ENCODE data around the gene TMEM184B. TPM values are rescaled to one million over a fixed set of nuclear protein-coding genes. Genes with fewer than 3 reads are reported as not detected.

The TMEM184B gene
- 68.7 TPM for polyA plus RNA-seq (2013, experiment 1 of 2)
- polyA plus RNA-seq (2013, experiment 2 of 2) = 53.5 TPM

DNA sequence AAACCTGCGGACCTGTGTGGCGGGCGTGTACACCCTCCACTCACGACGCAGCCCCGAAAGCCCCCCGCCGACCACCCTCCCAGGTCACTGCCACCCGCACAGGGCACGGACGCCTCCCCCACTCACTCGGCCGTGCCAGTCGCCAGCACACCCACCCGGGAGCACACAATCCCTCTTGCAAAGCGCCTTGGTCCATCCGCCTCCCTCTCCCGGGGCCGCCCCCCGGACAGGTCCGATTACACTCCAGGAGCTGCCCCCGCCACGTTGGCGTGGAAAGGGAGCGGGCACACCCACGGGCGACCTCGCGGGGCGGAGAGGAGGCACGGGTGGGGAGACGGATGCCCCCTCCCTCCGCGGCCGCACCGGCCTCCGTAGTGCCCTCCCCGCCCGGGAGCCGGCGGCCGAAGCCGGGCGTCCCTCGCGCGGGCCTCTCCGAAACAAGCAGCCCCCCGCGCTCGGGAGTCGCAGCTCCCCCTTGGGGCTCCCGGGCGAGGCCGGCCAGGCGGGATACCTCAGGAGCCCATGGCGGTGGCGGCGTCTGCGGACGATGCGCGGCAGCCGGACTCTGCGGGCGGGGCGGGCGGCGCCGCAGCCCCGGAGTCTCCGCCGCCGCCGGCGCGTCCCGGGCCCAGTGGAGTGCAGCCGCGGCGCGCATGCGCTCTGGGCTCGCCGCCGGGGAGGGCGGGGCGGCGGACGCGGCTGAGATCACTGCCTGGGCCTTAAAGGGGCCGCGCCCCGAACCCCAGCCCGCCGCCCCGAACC lies at the start of gene TMEM184B:
TMEM184B (minus strand) TSS at position 638 of the 762 bp plus-strand sequence. CDS start 25,049 bp downstream, outside the sequence.
- 0 to 1% methylated on average over 44 to 55 of the region's 97 CpGs for WGBS, 2 experiments (ENCODE audit: insufficient coverage in 2 of 2)
- no peaks in the 10 kb centered on the region for H3K9me3 ChIP-seq (ENCODE audit: control insufficient read depth, low read length)
- H3K27ac ChIP-seq (ENCODE audit: low read depth, low read length, severe bottlenecking) = peak within 1 kb of the TSS; percentile 16
- peaks cover 25% of the 10 kb centered on the region for H3K36me3 ChIP-seq (ENCODE audit: control insufficient read depth, insufficient read depth, low read length)
- peaks cover 32% of the 10 kb centered on the region for H3K4me1 ChIP-seq (ENCODE audit: control insufficient read depth, insufficient read depth, low read length, poor library complexity, severe bottlenecking)
- peak within 1 kb of the TSS; percentile 89 for H3K4me3 ChIP-seq (ENCODE audit: extremely low read depth, insufficient read depth, low read length, poor library complexity, severe bottlenecking)

DNA sequence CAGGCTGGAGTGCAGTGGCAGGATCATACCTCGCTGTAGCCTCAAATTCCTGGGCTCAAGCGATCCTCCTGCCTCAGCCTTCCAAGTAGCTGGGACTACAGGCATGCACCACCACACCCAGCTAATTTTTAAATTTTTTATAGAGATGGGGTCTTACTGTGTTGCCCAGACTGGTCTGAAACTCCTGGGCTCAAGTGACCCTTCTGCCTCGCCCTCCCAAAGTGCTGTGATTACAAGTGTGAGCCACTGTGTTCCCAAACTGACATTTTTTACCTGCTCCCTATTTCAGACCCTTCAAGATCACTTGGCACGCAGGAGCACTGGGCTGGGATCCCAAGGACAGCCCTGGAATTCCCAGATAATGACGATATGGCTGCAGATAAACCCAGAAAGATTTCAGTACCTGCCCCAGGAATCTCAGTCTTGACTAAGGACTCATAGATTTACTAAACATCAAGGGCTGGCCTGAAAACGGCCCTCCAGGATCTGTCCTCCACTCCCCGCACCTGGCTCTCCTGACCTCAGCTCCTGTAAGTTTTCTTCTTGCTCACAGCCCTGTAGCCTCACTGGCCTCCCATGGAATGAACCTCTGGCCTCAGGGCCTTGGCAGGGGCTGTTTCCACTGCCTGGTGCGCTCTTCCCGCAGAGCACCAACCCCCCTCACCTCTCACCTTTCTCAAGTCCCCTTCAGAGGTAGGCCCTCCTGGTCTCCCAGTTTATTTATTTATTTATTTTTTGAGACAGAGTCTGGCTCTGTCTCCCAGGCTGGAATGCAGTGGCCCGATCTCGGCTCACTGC lies 48.0 kb upstream of the TMEM184B start:
- Histone ChIP-seq H3K4me3 (ENCODE audit: extremely low read depth, insufficient read depth, low read length, poor library complexity, severe bottlenecking) (no peak overlapping the region), H3K27ac (ENCODE audit: low read depth, low read length, severe bottlenecking) (no peak overlapping the region), H3K9me3 (ENCODE audit: control insufficient read depth, low read length) (no peaks in the 10 kb centered on the region), H3K36me3 (ENCODE audit: control insufficient read depth, insufficient read depth, low read length) (no peaks in the 10 kb centered on the region), H3K4me1 (ENCODE audit: control insufficient read depth, insufficient read depth, low read length, poor library complexity, severe bottlenecking) (peaks cover 23% of the 10 kb centered on the region)
- WGBS, 2 experiments (ENCODE audit: insufficient coverage in 2 of 2) = 91 to 92% methylated on average over 7 to 9 of the region's 11 CpGs

DNA sequence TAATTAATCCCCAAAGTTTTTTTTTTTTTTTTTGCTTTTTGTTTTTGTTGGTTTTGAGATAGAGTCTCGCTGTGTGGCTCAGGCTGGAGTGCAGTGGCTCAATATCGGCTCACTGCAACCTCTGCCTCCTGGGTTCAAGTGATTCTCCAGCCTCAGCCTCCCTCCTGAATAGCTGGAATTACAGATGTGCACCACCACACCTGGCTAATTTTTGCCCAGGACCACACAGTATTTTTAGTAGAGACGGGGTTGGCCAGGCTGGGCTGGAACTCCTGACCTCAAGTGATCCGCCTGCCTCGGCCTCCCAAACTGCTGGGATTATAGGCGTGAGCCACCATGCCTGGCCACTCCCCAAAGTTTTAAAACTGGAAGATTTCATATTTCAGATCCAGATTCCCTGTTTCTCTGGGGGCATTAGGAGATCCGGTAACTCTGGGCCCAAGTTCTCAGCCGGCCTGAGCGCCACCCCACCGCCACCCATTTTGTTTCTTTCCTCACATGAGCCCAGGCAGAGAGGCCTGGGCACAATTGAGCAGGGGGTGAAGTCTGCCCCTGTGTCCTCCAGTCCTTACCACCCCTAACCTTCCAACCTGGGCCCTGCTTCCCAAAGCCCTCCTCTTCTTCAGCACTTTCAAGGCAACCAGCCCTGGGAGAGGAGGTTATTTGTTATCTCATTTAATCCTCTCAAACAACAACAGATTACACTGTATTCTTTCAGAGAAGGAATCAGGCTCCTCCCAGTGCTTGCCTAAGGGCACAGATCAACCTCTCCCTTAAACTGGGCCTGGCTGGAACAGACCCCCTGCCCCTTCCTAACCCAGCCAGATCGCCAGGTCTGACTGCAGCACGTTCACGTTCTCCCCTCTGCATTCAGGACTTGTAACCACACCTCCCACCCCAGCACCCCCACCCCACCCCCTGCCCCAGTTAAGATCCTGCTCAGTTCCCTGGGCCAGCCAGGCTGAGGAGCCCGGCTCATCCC lies 46.3 kb upstream of the TMEM184B start:
- WGBS, 2 experiments (ENCODE audit: insufficient coverage in 2 of 2) = 84 to 96% methylated on average over 8 to 11 of the region's 14 CpGs
- H3K27ac ChIP-seq (ENCODE audit: low read depth, low read length, severe bottlenecking) = peak overlapping the region; percentile 92

DNA sequence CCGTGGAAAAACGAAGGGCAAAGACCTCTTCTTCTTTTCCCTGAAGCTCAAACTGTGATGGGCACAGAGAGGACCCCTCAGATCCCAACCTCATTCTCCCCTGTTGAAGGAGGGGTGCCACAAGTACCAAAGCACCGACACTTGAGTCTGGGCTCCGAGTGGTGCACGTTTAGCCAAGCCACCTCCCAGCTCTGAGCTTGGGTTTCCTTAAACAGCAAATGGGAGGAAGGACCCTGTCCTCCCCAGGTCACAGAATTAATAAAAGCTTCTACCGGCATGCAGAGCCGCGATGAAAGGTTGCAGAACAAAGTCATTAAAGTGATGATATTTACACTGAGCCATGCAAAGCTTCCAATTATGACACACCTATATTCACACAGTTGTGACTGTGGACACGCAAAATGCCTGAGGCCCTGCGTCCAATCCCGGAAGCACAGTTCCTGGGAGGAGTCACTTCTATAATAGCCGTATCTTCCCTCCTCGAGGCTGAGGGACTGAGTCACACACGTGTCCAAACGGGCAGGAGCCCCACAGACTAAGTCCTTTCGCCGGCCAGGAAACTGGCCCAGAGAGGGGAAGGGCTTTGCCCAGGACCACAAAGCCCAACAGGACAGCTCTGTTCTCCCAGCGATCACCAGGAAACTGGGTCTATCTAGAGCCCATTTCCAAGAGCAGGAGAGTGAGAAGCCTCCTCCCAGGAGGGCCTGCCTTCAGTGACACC lies 45.3 kb upstream of the TMEM184B start:
- peak overlapping the region; percentile 47 for H3K4me3 ChIP-seq (ENCODE audit: extremely low read depth, insufficient read depth, low read length, poor library complexity, severe bottlenecking)
- 33 to 36% methylated on average over 15 to 18 of the region's 18 CpGs for WGBS, 2 experiments (ENCODE audit: insufficient coverage in 2 of 2)

More for the DNA sequence above, 46.3 kb upstream of the TMEM184B start:
- no peaks in the 10 kb centered on the region for H3K9me3 ChIP-seq (ENCODE audit: control insufficient read depth, low read length)
- peaks cover 24% of the 10 kb centered on the region for H3K4me1 ChIP-seq (ENCODE audit: control insufficient read depth, insufficient read depth, low read length, poor library complexity, severe bottlenecking)
- H3K4me3 ChIP-seq (ENCODE audit: extremely low read depth, insufficient read depth, low read length, poor library complexity, severe bottlenecking) = no peak overlapping the region
- peaks cover 3% of the 10 kb centered on the region for H3K36me3 ChIP-seq (ENCODE audit: control insufficient read depth, insufficient read depth, low read length)

DNA sequence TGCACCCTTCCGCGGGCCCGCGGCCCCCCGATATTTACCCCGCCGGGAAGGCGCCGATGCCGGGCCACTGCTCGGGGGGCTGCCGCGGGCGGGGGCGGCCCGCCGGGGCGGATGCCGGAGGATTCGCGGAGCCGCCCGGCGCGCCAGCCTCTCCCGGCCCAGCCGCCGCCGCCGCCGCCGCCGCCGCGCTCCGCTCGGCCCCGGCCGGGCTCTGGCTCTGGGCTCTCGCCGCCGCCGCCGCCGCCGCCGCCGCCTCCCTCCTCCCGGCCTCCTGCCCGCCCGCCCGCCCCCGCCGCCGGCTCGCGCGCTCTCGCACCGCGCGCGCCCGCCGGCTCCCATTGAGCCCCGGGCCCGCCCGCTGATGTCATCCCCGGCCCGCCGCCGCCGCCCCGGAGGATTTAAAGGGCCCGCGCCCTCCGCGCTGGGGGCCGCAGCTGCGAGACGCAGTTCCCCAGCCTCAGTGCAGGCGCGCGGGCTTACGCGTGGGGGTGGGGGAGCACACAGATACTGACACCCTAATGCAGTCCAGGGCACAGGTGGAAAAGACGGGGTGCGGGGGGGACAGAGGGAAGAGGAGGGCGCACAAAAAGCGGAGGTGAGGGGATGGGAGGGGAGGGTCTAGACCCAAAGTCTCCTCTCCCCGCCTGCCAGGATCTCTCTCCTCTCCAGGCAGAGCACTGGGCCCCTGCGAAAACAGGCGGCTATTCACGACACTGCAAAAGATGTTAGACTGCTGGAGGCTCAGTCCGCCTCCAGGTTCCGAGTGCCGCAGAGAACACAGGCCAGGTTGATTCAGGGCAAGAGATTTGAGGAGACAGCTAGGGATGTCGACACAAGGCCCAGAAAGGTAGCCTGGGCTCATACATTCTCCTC lies 44.5 kb upstream of the TMEM184B start, which contains the start of gene CSNK1E:
CSNK1E (minus strand) TSS at position 312 of the 873 bp plus-strand sequence. CDS start 3,276 bp downstream, outside the sequence.
- Histone ChIP-seq H3K4me3 (ENCODE audit: extremely low read depth, insufficient read depth, low read length, poor library complexity, severe bottlenecking) (peak within 1 kb of the TSS; percentile 83), H3K9me3 (ENCODE audit: control insufficient read depth, low read length) (no peaks in the 10 kb centered on the region), H3K36me3 (ENCODE audit: control insufficient read depth, insufficient read depth, low read length) (peaks cover 19% of the 10 kb centered on the region), H3K27ac (ENCODE audit: low read depth, low read length, severe bottlenecking) (peak within 1 kb of the TSS; percentile 97), H3K4me1 (ENCODE audit: control insufficient read depth, insufficient read depth, low read length, poor library complexity, severe bottlenecking) (peaks cover 36% of the 10 kb centered on the region)
- 4 to 7% methylated on average over 16 to 35 of the region's 98 CpGs for WGBS, 2 experiments (ENCODE audit: insufficient coverage in 2 of 2)

More for the DNA sequence above, 45.3 kb upstream of the TMEM184B start:
- Histone ChIP-seq H3K27ac (ENCODE audit: low read depth, low read length, severe bottlenecking) (peak overlapping the region; percentile 92), H3K4me1 (ENCODE audit: control insufficient read depth, insufficient read depth, low read length, poor library complexity, severe bottlenecking) (peaks cover 31% of the 10 kb centered on the region), H3K36me3 (ENCODE audit: control insufficient read depth, insufficient read depth, low read length) (peaks cover 11% of the 10 kb centered on the region), H3K9me3 (ENCODE audit: control insufficient read depth, low read length) (no peaks in the 10 kb centered on the region)

DNA sequence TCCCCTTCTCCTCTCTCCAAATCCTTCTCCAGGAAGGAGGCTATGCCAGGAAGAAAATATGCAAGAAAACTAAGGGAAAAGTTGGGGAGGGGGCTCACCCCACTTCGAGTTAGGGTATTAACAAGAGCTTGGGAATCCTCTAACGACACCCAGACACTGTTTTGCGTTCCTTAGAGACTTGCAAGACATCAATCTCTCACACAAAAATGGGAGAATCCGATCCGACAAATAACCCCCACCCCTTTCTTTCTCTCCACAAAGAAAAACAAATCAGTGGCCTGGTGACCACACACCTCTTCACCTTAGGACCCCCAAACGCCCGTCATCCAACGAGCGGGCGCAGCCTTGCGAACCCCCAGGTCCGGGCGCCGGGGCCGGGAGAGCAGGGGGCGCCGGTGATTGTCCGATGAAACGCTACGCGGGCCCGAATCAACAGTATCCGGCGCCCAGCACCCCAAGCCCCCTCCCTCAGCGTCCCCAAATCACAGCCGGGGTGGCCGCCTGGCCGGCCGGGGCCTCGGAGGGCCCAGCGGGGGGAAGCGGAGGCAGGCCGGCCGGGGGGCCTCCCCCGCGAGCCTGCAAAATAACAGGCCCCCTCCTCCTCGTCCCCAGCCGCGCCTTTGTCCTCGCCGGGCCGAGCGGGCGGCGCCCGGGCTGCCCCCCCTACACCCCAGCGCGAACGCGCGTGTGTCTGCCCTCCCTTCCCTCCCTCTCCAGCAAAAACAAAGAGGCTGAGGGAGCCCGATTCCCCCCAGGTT lies 43.7 kb upstream of the TMEM184B start:
- H3K4me3 ChIP-seq (ENCODE audit: extremely low read depth, insufficient read depth, low read length, poor library complexity, severe bottlenecking) = peak overlapping the region; percentile 83
- WGBS, 2 experiments (ENCODE audit: insufficient coverage in 2 of 2) = 0% methylated on average over 19 to 20 of the region's 52 CpGs

DNA sequence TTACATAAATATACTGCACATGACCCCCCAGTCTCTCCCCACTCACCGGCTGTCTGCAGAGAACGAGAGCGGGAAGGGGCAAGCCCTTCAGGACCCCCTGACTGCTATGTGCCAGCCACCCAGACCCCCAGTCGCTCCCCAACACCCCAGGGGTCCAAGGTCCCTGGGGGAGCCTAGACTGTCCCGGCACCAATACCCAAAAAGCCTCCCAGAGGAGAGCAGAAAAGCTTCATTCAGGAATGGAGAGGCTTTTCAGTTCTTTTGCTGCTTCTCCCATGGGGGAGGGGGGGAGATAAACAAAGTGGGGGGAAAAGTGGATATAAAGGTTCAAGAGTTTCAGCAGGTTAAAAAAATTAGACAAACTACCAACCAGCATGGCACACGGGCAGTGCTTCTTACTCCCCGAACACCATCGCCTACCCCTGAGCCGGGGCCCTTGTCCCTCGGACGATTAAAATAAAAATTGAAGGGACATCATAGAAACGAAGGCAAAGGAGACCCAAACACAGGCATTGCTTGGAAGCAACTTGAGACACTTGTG lies 43.1 kb upstream of the TMEM184B start:
- Histone ChIP-seq H3K4me3 (ENCODE audit: extremely low read depth, insufficient read depth, low read length, poor library complexity, severe bottlenecking) (peak overlapping the region; percentile 83), H3K36me3 (ENCODE audit: control insufficient read depth, insufficient read depth, low read length) (peaks cover 30% of the 10 kb centered on the region), H3K9me3 (ENCODE audit: control insufficient read depth, low read length) (no peaks in the 10 kb centered on the region), H3K27ac (ENCODE audit: low read depth, low read length, severe bottlenecking) (peak overlapping the region; percentile 97), H3K4me1 (ENCODE audit: control insufficient read depth, insufficient read depth, low read length, poor library complexity, severe bottlenecking) (peaks cover 43% of the 10 kb centered on the region)
- WGBS, 2 experiments (ENCODE audit: insufficient coverage in 2 of 2) = 4 to 13% methylated on average over 3 of the region's 12 CpGs

More for the DNA sequence above, 43.7 kb upstream of the TMEM184B start:
- H3K36me3 ChIP-seq (ENCODE audit: control insufficient read depth, insufficient read depth, low read length) = peaks cover 24% of the 10 kb centered on the region
- no peaks in the 10 kb centered on the region for H3K9me3 ChIP-seq (ENCODE audit: control insufficient read depth, low read length)
- H3K27ac ChIP-seq (ENCODE audit: low read depth, low read length, severe bottlenecking) = peak overlapping the region; percentile 97
- H3K4me1 ChIP-seq (ENCODE audit: control insufficient read depth, insufficient read depth, low read length, poor library complexity, severe bottlenecking) = peaks cover 37% of the 10 kb centered on the region

DNA sequence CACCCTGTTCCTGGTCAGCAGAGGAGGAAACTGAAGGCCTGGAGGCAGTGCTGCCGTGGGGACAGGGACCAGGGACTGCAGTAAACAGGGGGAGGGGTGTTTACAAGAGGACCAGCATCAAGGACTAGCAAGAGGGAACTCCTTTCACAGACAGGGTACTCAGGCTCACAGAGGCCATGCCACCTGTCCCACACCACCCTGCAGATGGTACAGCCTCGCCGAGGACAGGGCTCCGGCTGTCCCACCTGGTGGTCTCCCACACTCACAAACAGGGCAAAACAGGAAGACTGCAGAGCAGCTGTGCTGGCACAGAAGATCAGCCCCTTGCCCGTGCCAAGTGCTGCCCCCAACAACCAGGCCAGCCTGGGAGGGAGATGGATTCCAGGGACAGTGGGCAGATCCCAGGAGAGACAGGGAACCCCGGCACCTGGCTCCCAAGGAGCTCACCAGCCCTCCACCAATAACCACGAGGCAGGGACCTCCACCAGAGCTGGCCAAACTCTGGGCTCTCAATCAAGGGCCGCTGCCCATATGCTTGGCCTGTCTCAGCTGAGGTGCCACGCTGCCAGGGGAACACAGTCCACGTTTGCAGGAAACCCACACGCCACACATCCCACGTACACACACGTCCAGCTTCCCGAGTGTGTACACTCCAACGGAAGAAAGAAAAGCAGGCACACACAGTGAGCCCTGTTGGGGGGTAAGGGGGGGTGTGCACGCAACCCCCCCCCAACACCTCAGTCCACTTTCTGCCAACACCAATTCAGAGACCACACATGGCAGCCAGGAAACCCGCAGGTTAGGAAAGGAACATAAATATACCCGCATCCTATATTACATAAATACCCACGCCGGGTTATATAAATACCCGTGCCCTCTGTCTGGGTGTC lies 42.4 kb upstream of the TMEM184B start:
- WGBS, 2 experiments (ENCODE audit: insufficient coverage in 2 of 2) = 54 to 60% methylated on average over 7 to 13 of the region's 21 CpGs
- H3K36me3 ChIP-seq (ENCODE audit: control insufficient read depth, insufficient read depth, low read length) = peaks cover 37% of the 10 kb centered on the region
- peak overlapping the region; percentile 97 for H3K27ac ChIP-seq (ENCODE audit: low read depth, low read length, severe bottlenecking)
- H3K9me3 ChIP-seq (ENCODE audit: control insufficient read depth, low read length) = no peaks in the 10 kb centered on the region
- H3K4me3 ChIP-seq (ENCODE audit: extremely low read depth, insufficient read depth, low read length, poor library complexity, severe bottlenecking) = peak overlapping the region; percentile 83
- H3K4me1 ChIP-seq (ENCODE audit: control insufficient read depth, insufficient read depth, low read length, poor library complexity, severe bottlenecking) = peaks cover 45% of the 10 kb centered on the region

All from mesodermal cell (in vitro differentiated cells).